DOHH2 (cell line): ENCODE measurements around the gene SLC44A1.

Source experiments
- H3F3A ChIP-seq: fragments of 200-600 bp; sonication (generic), shearing (Covaris generic); 2 replicates; pipeline ENCODE4 v1.6.0; 2016; ENCODE audit warnings: antibody characterized with exemption, mild to moderate bottlenecking; ENCODE audit not compliant: control insufficient read depth, insufficient read depth
- H3K27ac ChIP-seq: fragments of 200-600 bp; sonication (generic); 2 replicates; pipeline ENCODE4 v1.5.1; 2014; ENCODE audit warnings: low read depth, mild to moderate bottlenecking, low read length, moderate library complexity
- H3K27me3 ChIP-seq: fragments of 200-600 bp; sonication (generic); 2 replicates; pipeline ENCODE4 v1.6.1; 2014; ENCODE audit warnings: mild to moderate bottlenecking, low read length, mixed read lengths; ENCODE audit not compliant: control insufficient read depth
- H3K36me3 ChIP-seq: fragments of 200-600 bp; sonication (generic); 2 replicates; pipeline ENCODE4 v1.6.1; 2014; ENCODE audit warnings: mild to moderate bottlenecking, low read length, moderate library complexity, mixed read lengths; ENCODE audit not compliant: control insufficient read depth
- H3K4me1 ChIP-seq: fragments of 200-600 bp; sonication (generic); 2 replicates; pipeline ENCODE4 v1.6.1; 2014; ENCODE audit warnings: mild to moderate bottlenecking, low read length, mixed read lengths; ENCODE audit not compliant: control insufficient read depth
- H3K4me2 ChIP-seq: fragments of 200-600 bp; sonication (generic); 2 replicates; pipeline ENCODE4 v1.6.0; 2014; ENCODE audit warnings: mild to moderate bottlenecking, low read length, moderate library complexity
- H3K4me3 ChIP-seq: fragments of 200-600 bp; sonication (generic); 2 replicates; pipeline ENCODE4 v1.5.1; 2014; ENCODE audit warnings: mild to moderate bottlenecking, low read length, mixed read lengths
- H3K79me2 ChIP-seq: fragments of 200-600 bp; sonication (generic); 2 replicates; pipeline ENCODE4 v1.6.1; 2014; ENCODE audit warnings: mild to moderate bottlenecking, low read length, mixed read lengths; ENCODE audit not compliant: control insufficient read depth
- H3K9me2 ChIP-seq: fragments of 200-600 bp; sonication (generic); replicated peaks from 2 replicates; pipeline ENCODE4 v1.6.1; 2014; ENCODE audit warnings: mild to moderate bottlenecking, low read length, mixed read lengths; ENCODE audit not compliant: control insufficient read depth
- H3K9me3 ChIP-seq: fragments of 200-600 bp; sonication (generic); 2 replicates; pipeline ENCODE4 v1.6.1; 2014; ENCODE audit warnings: antibody characterized with exemption, low read length, mixed read lengths; ENCODE audit not compliant: control insufficient read depth, insufficient read depth
- H4K20me1 ChIP-seq: fragments of 200-600 bp; sonication (generic); 2 replicates; pipeline ENCODE4 v1.6.0; 2014; ENCODE audit warnings: low read depth, mild to moderate bottlenecking, antibody characterized with exemption, low read length, moderate library complexity; ENCODE audit not compliant: control insufficient read depth, insufficient read depth
- EZH2phosphoT487 ChIP-seq: fragments of 200-600 bp; sonication (generic); IDR thresholded peaks from 2 replicates; pipeline ENCODE4 v1.6.1; 2017; ENCODE audit warnings: borderline replicate concordance, mild to moderate bottlenecking, antibody characterized with exemption, low read length, moderate library complexity, mixed read lengths
- TF ChIP-seq, protein P1 (sequence below): fragments of 200-600 bp; sonication (generic); IDR thresholded peaks from one replicate; pipeline ENCODE4 v1.5.1; 2014; ENCODE audit warnings: antibody characterized with exemption, mild to moderate bottlenecking, low read depth, low read length; ENCODE audit not compliant: poor library complexity, severe bottlenecking

Gene SLC44A1

GRCh38 chr9:105457560-105458294 lies 213.3 kb downstream of the SLC44A1 start:
- no peak overlapping the region for H3K4me2 ChIP-seq
- H3K9me3 ChIP-seq = peaks cover 21% of the 10 kb centered on the region
- TF ChIP-seq, protein P1, sequence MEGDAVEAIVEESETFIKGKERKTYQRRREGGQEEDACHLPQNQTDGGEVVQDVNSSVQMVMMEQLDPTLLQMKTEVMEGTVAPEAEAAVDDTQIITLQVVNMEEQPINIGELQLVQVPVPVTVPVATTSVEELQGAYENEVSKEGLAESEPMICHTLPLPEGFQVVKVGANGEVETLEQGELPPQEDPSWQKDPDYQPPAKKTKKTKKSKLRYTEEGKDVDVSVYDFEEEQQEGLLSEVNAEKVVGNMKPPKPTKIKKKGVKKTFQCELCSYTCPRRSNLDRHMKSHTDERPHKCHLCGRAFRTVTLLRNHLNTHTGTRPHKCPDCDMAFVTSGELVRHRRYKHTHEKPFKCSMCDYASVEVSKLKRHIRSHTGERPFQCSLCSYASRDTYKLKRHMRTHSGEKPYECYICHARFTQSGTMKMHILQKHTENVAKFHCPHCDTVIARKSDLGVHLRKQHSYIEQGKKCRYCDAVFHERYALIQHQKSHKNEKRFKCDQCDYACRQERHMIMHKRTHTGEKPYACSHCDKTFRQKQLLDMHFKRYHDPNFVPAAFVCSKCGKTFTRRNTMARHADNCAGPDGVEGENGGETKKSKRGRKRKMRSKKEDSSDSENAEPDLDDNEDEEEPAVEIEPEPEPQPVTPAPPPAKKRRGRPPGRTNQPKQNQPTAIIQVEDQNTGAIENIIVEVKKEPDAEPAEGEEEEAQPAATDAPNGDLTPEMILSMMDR = no peak
- no peak for TF ChIP-seq EZH2phosphoT487
- no peaks in the 10 kb centered on the region for H3K27me3 ChIP-seq
- H3K4me1 ChIP-seq = peaks cover 11% of the 10 kb centered on the region
- no peak overlapping the region for H3K27ac ChIP-seq
- no peaks in the 10 kb centered on the region for H3F3A ChIP-seq
- H3K4me3 ChIP-seq = no peak overlapping the region
- peaks cover 6% of the 10 kb centered on the region; the same call in 1 of the 2 replicates for H3K36me3 ChIP-seq
- peaks cover 58% of the 10 kb centered on the region for H3K79me2 ChIP-seq
- no peaks in the 10 kb centered on the region for H3K9me2 ChIP-seq
- no peaks in the 10 kb centered on the region for H4K20me1 ChIP-seq

DNA sequence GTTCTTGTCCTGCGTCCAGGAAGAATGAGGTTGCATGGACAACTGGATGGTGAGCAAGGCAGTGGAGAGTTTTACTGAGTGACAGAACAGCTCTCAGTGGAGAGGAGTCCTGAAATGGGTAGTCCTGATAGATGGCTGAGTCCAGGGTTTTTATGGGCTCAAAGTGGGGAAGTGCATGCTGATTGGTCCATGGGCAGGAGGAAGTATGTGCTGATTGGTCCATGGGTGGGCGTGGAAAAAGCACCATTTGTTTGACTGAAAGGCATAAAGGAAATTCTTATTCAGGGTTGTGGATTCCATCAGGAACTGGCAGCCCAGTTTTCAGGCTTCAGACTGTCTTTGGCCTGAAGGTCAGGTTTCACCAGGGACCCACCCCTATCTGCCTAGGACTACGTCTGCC lies 214.0 kb downstream of the SLC44A1 start:
- no peaks in the 10 kb centered on the region for H4K20me1 ChIP-seq
- H3K4me3 ChIP-seq = no peak overlapping the region
- H3K4me1 ChIP-seq = peaks cover 11% of the 10 kb centered on the region
- peaks cover 21% of the 10 kb centered on the region for H3K9me3 ChIP-seq
- H3K27me3 ChIP-seq = no peaks in the 10 kb centered on the region
- H3F3A ChIP-seq = no peaks in the 10 kb centered on the region
- H3K9me2 ChIP-seq = no peaks in the 10 kb centered on the region
- H3K4me2 ChIP-seq = no peak overlapping the region
- H3K79me2 ChIP-seq = peaks cover 58% of the 10 kb centered on the region
- peaks cover 6% of the 10 kb centered on the region; the same call in 1 of the 2 replicates for H3K36me3 ChIP-seq
- TF ChIP-seq, protein P1 = no peak
- TF ChIP-seq EZH2phosphoT487 = no peak
- no peak overlapping the region for H3K27ac ChIP-seq

- H3K27me3 ChIP-seq = no peaks in the 10 kb centered on the region
- H3K27ac ChIP-seq = no peak overlapping the region
- H3K36me3 ChIP-seq = peaks cover 10% of the 10 kb centered on the region
- H4K20me1 ChIP-seq = no peaks in the 10 kb centered on the region
- H3K4me2 ChIP-seq = no peak overlapping the region
- no peak overlapping the region for H3K4me3 ChIP-seq
- H3F3A ChIP-seq = 0 out of 2 replicates have a peak, but pooled peaks cover 2% of the 10 kb centered on the region
- peaks cover 56% of the 10 kb centered on the region for H3K79me2 ChIP-seq
- H3K9me2 ChIP-seq = no peaks in the 10 kb centered on the region
- TF ChIP-seq, protein P1 = no peak
- TF ChIP-seq EZH2phosphoT487 = no peak
- peaks cover 21% of the 10 kb centered on the region for H3K9me3 ChIP-seq
- peaks cover 11% of the 10 kb centered on the region for H3K4me1 ChIP-seq
These were observed 214.9 kb downstream of the SLC44A1 start for GRCh38 chr9:105459336-105459735.
